ENCODE data around the gene MARCHF10. TPM values are rescaled to one million over a fixed set of nuclear protein-coding genes. Genes with fewer than 3 reads are reported as not detected.
"Not testable (repeated sequence)": the region's sequence is repeated elsewhere in the genome, so short reads cannot be mapped to it uniquely, and the experiment has no call there.

Gene MARCHF10
- polyA plus RNA-seq, 1 experiment: 0.14 TPM

- POLR2A ChIA-PET: no interaction called here
- Histone ChIP-seq H3K27me3 (ENCODE audit: control insufficient read depth, insufficient read depth, low read length) (no peaks in the 10 kb centered on the region), H3K9me3 (ENCODE audit: control insufficient read depth, insufficient read depth, low read length) (no peaks in the 10 kb centered on the region)
Measured at GRCh38 chr17:62840871-62841270, 32.8 kb upstream of the MARCHF10 start.

GRCh38 chr17:62833816-62834215 is 25.7 kb upstream of the MARCHF10 start:
- H3K27ac ChIP-seq (ENCODE audit: low read depth, low read length); H3K27me3 ChIP-seq (ENCODE audit: control insufficient read depth, insufficient read depth, low read length); POLR2A ChIA-PET; DNase-seq (ENCODE audit: low read depth, low spot score); H3K9me3 ChIP-seq (ENCODE audit: control insufficient read depth, insufficient read depth, low read length); H3K4me3 ChIP-seq (ENCODE audit: low read depth, low read length); CTCF ChIA-PET: not testable (repeated sequence)

More at GRCh38 chr17:62840871-62841270, 32.8 kb upstream of the MARCHF10 start:
- no peak for TF ChIP-seq CTCF (IDR thresholded peaks at IDR 0.05; ENCODE audit: low read depth, low read length)
- H3K4me3 ChIP-seq (ENCODE audit: low read depth, low read length): no peak overlapping the region
- H3K27ac ChIP-seq (ENCODE audit: low read depth, low read length): no peak overlapping the region
- CTCF ChIA-PET: no interaction called here
- DNase-seq (ENCODE audit: low read depth, low spot score): no peak

- no peak for TF ChIP-seq CTCF (IDR thresholded peaks at IDR 0.05; ENCODE audit: low read depth, low read length)
- Histone ChIP-seq H3K4me3 (ENCODE audit: low read depth, low read length) (no peak overlapping the region), H3K9me3 (ENCODE audit: control insufficient read depth, insufficient read depth, low read length) (no peaks in the 10 kb centered on the region), H3K27me3 (ENCODE audit: control insufficient read depth, insufficient read depth, low read length) (no peaks in the 10 kb centered on the region), H3K27ac (ENCODE audit: low read depth, low read length) (no peak overlapping the region)
- ChIA-PET POLR2A (no interaction called here), CTCF (no interaction called here)
- DNase-seq (ENCODE audit: low read depth, low spot score): no peak
Measured at GRCh38 chr17:62832405-62832804, 24.3 kb upstream of the MARCHF10 start.

GRCh38 chr17:62831066-62831465 is 23.0 kb upstream of the MARCHF10 start:
- H3K9me3 ChIP-seq (ENCODE audit: control insufficient read depth, insufficient read depth, low read length); H3K27ac ChIP-seq (ENCODE audit: low read depth, low read length); DNase-seq (ENCODE audit: low read depth, low spot score); POLR2A ChIA-PET; CTCF ChIA-PET; H3K27me3 ChIP-seq (ENCODE audit: control insufficient read depth, insufficient read depth, low read length); H3K4me3 ChIP-seq (ENCODE audit: low read depth, low read length): not testable (repeated sequence)

- Histone ChIP-seq H3K27me3 (ENCODE audit: control insufficient read depth, insufficient read depth, low read length) (no peaks in the 10 kb centered on the region), H3K9me3 (ENCODE audit: control insufficient read depth, insufficient read depth, low read length) (no peaks in the 10 kb centered on the region), H3K4me3 (ENCODE audit: low read depth, low read length) (0 out of 2 replicates have a peak overlapping the region, but pooled peaks have one; percentile 10), H3K27ac (ENCODE audit: low read depth, low read length) (no peak overlapping the region)
- POLR2A ChIA-PET: no interaction called here
- no peak for DNase-seq (ENCODE audit: low read depth, low spot score)
- CTCF ChIA-PET: no interaction called here
- no peak for TF ChIP-seq CTCF (IDR thresholded peaks at IDR 0.05; ENCODE audit: low read depth, low read length)
Measured at GRCh38 chr17:62827746-62828485, 19.8 kb upstream of the MARCHF10 start.

- ChIA-PET CTCF (no interaction called here), POLR2A (interaction anchor here (0.6 to 0.7 kb wide), 2 partner anchors 23 to 102 kb away, joined by 3 to 4 read pairs; no protein-coding TSS in a partner anchor)
- no peak for TF ChIP-seq CTCF (IDR thresholded peaks at IDR 0.05; ENCODE audit: low read depth, low read length)
- Histone ChIP-seq H3K27ac (ENCODE audit: low read depth, low read length) (no peak overlapping the region), H3K4me3 (ENCODE audit: low read depth, low read length) (no peak overlapping the region), H3K9me3 (ENCODE audit: control insufficient read depth, insufficient read depth, low read length) (no peaks in the 10 kb centered on the region), H3K27me3 (ENCODE audit: control insufficient read depth, insufficient read depth, low read length) (no peaks in the 10 kb centered on the region)
- no peak for DNase-seq (ENCODE audit: low read depth, low spot score)
Measured at GRCh38 chr17:62826956-62827355, 18.8 kb upstream of the MARCHF10 start.
